Testis (tissue), 3 donors: Measurements from ENCODE around the gene CHD2. TPM values are rescaled to one million over a fixed set of nuclear protein-coding genes. Genes with fewer than 3 reads are reported as not detected.
A peak's percentile ranks its signal among the peaks of the same experiment; 100 is the strongest.

Experiments used
- DNase-seq: peaks from one replicate; pipeline ENCODE4 v3.0.0-alpha.2; 2019
- H3K27ac ChIP-seq, 2 donors: fragments of 200-600 bp; sonication (generic); one replicate each; pipeline ENCODE4 v1.5.1; 2019
- H3K27me3 ChIP-seq: fragments of 200-600 bp; sonication (generic); one replicate; pipeline ENCODE4 v1.5.1; 2019
- H3K36me3 ChIP-seq: fragments of 200-600 bp; sonication (generic); one replicate; pipeline ENCODE4 v1.5.1; 2017; ENCODE audit warnings: low read depth; ENCODE audit errors: missing control alignments
- H3K4me1 ChIP-seq: fragments of 200-600 bp; sonication (generic); one replicate; pipeline ENCODE4 v1.5.1; 2019
- H3K4me3 ChIP-seq, 2 donors: fragments of 200-600 bp; sonication (generic); one replicate each; pipeline ENCODE4 v1.5.1; 2017 to 2019
- H3K9me3 ChIP-seq: fragments of 200-600 bp; sonication (generic); one replicate; pipeline ENCODE4 v1.5.1; 2017
- POLR2A ChIP-seq: fragments of 450-650 bp; IDR thresholded peaks from one replicate; pipeline ENCODE4 v1.6.1; 2017; ENCODE audit warnings: antibody characterized with exemption, mild to moderate bottlenecking, moderate library complexity
- WGBS, 2 donors: methylation state at CpG; one replicate each; pipeline ENCODE4 v1.1.5; 2018; 5-methylcytosine and 5-hydroxymethylcytosine counted together
- intact Hi-C: fragments of 100-400 bp; cut with DNase I; formaldehyde crosslinking; loops from one replicate; pipeline ENCODE4 v1.15.1; 2023; ENCODE audit warnings: low total_unique reads
- polyA plus RNA-seq: library from polyadenylated mRNA; stranded (reverse); fragments of 350-450 nt; fragmentation: Illumina TruSeq; extraction: RNeasy Lipid Tissue Mini Kit (QIAGEN cat#74804); gene quantifications from one replicate; pipeline ENCODE4 v1.2.3, GENCODE V29; 2014; ENCODE audit warnings: low read depth, low replicate concordance; ENCODE audit not compliant: insufficient read depth
- total RNA-seq, 2 donors: library from RNA; depleted of rRNA; stranded (reverse); fragments of >200 nt; gene quantifications; one replicate each; pipeline ENCODE4 v1.2.3, GENCODE V29; 2016
- TF ChIP-seq, protein P1 (sequence below), 3 experiments: fragments of 450-650 bp in 2 of 3; fragments of 200-600 bp in 1 of 3; sonication (generic) in 1 of 3; IDR thresholded peaks; one replicate each; pipeline ENCODE4 v1.5.1; 2016 to 2019; ENCODE audit warnings: antibody characterized with exemption in 3 of 3, mild to moderate bottlenecking in 2 of 3, moderate library complexity in 1 of 3

Gene CHD2
- total and polyA plus RNA-seq, 3 donors from 2014 or later, result 64.5 to 129 (median 113) TPM

DNA sequence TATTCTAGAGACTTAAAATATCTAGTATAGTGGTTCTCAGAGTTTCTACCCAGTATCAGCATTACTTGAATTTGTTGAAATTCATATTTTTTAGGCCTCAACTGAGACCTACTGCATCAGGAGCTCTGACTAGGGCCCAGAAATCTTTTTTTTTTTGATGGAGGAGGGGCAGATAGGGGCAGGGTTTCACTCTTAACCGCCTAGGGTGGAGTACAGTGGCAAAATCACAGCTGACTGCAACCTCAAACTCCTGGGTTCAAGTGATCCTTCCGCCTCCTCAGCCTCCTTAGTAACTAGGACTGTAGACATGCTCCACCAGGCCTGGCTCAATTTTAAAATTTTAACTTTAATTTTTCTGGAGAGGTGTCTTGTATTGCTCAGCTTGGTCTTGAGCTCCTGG, 36.6 kb downstream of the CHD2 start:
- DNase-seq, result no peak
- 78 to 96% methylated on average over 2 of the region's 2 CpGs for WGBS, 2 donors
- Histone ChIP-seq H3K9me3 (no peaks in the 10 kb centered on the region), H3K36me3 (no peaks in the 10 kb centered on the region), H3K27me3 (no peaks in the 10 kb centered on the region), H3K27ac (no peak overlapping the region), H3K4me3 (no peak overlapping the region), H3K4me1 (peaks cover 11% of the 10 kb centered on the region)
- intact Hi-C loops, result no loop called here
- TF ChIP-seq, protein P1, sequence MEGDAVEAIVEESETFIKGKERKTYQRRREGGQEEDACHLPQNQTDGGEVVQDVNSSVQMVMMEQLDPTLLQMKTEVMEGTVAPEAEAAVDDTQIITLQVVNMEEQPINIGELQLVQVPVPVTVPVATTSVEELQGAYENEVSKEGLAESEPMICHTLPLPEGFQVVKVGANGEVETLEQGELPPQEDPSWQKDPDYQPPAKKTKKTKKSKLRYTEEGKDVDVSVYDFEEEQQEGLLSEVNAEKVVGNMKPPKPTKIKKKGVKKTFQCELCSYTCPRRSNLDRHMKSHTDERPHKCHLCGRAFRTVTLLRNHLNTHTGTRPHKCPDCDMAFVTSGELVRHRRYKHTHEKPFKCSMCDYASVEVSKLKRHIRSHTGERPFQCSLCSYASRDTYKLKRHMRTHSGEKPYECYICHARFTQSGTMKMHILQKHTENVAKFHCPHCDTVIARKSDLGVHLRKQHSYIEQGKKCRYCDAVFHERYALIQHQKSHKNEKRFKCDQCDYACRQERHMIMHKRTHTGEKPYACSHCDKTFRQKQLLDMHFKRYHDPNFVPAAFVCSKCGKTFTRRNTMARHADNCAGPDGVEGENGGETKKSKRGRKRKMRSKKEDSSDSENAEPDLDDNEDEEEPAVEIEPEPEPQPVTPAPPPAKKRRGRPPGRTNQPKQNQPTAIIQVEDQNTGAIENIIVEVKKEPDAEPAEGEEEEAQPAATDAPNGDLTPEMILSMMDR (IDR thresholded peaks at IDR 0.05), result no peak
- no peak for TF ChIP-seq POLR2A

DNA sequence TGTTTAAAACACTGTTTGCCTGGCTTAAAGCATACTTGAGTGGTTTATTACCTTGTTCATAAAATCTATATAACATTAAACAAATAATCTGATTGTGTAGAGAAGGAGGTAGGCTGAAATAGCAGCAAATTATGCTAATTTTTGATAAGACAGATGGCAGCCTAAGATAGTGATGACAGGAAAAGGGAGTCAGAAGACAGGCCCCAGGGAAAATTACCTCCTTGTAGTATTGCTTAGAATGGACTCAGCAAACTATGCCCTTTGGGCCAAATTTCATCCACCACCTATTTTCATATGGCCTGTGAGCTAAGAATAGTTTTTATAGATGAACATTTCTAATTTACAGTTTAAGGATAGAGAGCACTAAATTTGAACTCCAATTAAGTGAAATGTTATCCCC, 37.8 kb downstream of the CHD2 start:
- intact Hi-C loops, result no loop called here
- Histone ChIP-seq H3K4me3 (no peak overlapping the region), H3K27me3 (no peaks in the 10 kb centered on the region), H3K27ac (no peak overlapping the region), H3K4me1 (peaks cover 11% of the 10 kb centered on the region), H3K36me3 (no peaks in the 10 kb centered on the region), H3K9me3 (no peaks in the 10 kb centered on the region)
- DNase-seq, result no peak
- TF ChIP-seq POLR2A, result no peak

DNA sequence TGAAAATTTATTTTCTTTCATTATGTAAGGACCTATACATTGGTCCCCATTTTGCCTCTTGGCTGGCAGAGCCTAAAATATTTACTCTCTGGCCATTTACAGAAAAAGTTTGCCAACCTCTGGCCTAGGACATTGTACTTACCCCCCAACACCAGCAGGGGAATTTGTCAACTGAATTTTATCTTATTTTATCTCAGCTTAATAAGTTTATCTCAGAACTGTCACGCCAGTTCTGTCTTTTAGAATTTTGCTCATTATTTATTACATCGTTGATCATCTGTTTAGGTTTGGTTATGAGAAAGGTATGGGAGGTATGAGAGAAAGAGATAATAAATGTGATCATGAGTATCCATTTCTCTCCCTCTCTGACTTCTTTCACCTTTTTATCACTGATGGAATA, 38.3 kb downstream of the CHD2 start:
- intact Hi-C loops, result no loop called here
- TF ChIP-seq POLR2A, result no peak
- TF ChIP-seq, protein P1 (IDR thresholded peaks at IDR 0.05), result peak in 2 of 3 experiments; percentile 20 to 25
- Histone ChIP-seq H3K36me3 (no peaks in the 10 kb centered on the region), H3K4me1 (peaks cover 10% of the 10 kb centered on the region), H3K9me3 (no peaks in the 10 kb centered on the region), H3K27ac (no peak overlapping the region), H3K27me3 (no peaks in the 10 kb centered on the region), H3K4me3 (no peak overlapping the region)
- no peak for DNase-seq
- WGBS, 2 donors, result 70 to 80% methylated on average over 2 of the region's 2 CpGs

DNA sequence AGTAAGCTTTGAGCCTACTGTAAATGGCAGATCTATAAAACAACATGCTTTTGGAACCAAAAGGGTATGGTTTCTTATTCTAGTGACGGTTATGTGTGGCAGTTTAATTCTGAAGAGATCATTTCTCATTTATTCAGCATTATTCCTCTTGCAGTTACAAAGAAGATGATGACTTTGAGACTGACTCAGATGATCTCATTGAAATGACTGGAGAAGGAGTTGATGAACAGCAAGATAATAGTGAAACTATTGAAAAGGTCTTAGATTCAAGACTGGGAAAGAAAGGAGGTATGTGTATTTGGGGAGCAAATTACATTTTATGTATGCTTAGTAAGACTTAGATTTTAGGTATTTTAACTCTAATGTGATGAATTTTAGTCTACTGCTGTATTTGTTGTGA, 41.5 kb downstream of the CHD2 start:
- Histone ChIP-seq H3K36me3 (no peaks in the 10 kb centered on the region), H3K4me1 (peaks cover 3% of the 10 kb centered on the region), H3K4me3 (no peak overlapping the region), H3K9me3 (no peaks in the 10 kb centered on the region), H3K27me3 (no peaks in the 10 kb centered on the region), H3K27ac (no peak overlapping the region)
- TF ChIP-seq, protein P1 (IDR thresholded peaks at IDR 0.05), result no peak
- TF ChIP-seq POLR2A, result no peak
- WGBS, 2 donors, result 94 to 98% methylated on average over 1 of the region's 1 CpG
- intact Hi-C loops, result no loop called here
- no peak for DNase-seq

DNA sequence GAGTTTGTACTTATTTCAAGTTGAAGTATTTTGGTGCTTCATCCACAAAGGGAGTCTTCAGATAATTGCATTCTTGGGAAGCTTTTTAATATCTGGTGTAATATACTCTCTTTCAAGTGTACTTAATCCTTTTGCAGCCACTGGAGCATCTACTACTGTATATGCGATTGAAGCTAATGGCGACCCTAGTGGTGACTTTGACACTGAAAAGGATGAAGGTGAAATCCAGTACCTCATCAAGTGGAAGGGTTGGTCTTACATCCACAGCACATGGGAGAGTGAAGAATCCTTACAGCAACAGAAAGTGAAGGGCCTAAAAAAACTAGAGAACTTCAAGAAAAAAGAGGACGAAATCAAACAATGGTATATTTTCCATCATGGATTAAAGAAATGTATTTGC, 42.6 kb downstream of the CHD2 start:
- Histone ChIP-seq H3K9me3 (no peaks in the 10 kb centered on the region), H3K27ac (no peak overlapping the region), H3K4me3 (no peak overlapping the region), H3K36me3 (no peaks in the 10 kb centered on the region), H3K27me3 (no peaks in the 10 kb centered on the region), H3K4me1 (peaks cover 3% of the 10 kb centered on the region)
- WGBS, 2 donors, result 87 to 97% methylated on average over 3 of the region's 3 CpGs
- no peak for DNase-seq
- intact Hi-C loops, result no loop called here
- TF ChIP-seq, protein P1 (IDR thresholded peaks at IDR 0.05), result no peak
